GM12865 (cell line): ENCODE results near the gene MUTYH.
"Not testable (repeated sequence)": the region's sequence is repeated elsewhere in the genome, so short reads cannot be mapped to it uniquely, and the experiment has no call there.

ENCODE experiments used
- DNase-seq: peaks from one replicate; pipeline ENCODE4 v3.0.0; 2010; ENCODE audit warnings: low read depth
- H3K4me3 ChIP-seq: 2 replicates; pipeline ENCODE4 v1.5.1; 2011; ENCODE audit warnings: mild to moderate bottlenecking, low read depth, low read length, control low read depth
- TF ChIP-seq, protein P1 (sequence below): IDR thresholded peaks from 2 replicates; pipeline ENCODE4 v1.5.1; 2011; ENCODE audit warnings: low read length, control low read depth, low read depth, inconsistent platforms; ENCODE audit not compliant: insufficient read depth; ENCODE audit errors: missing control alignments

The MUTYH gene

GRCh38 chr1:45299981-45300668 lies 40.1 kb downstream of the MUTYH start:
- peak; percentile 85 for DNase-seq
- TF ChIP-seq, protein P1, sequence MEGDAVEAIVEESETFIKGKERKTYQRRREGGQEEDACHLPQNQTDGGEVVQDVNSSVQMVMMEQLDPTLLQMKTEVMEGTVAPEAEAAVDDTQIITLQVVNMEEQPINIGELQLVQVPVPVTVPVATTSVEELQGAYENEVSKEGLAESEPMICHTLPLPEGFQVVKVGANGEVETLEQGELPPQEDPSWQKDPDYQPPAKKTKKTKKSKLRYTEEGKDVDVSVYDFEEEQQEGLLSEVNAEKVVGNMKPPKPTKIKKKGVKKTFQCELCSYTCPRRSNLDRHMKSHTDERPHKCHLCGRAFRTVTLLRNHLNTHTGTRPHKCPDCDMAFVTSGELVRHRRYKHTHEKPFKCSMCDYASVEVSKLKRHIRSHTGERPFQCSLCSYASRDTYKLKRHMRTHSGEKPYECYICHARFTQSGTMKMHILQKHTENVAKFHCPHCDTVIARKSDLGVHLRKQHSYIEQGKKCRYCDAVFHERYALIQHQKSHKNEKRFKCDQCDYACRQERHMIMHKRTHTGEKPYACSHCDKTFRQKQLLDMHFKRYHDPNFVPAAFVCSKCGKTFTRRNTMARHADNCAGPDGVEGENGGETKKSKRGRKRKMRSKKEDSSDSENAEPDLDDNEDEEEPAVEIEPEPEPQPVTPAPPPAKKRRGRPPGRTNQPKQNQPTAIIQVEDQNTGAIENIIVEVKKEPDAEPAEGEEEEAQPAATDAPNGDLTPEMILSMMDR: peak; percentile 73
- H3K4me3 ChIP-seq: no peak overlapping the region

GRCh38 chr1:45299296-45299695 lies 40.9 kb downstream of the MUTYH start:
- TF ChIP-seq, protein P1: no peak
- no peak for DNase-seq
- no peak overlapping the region for H3K4me3 ChIP-seq

DNA sequence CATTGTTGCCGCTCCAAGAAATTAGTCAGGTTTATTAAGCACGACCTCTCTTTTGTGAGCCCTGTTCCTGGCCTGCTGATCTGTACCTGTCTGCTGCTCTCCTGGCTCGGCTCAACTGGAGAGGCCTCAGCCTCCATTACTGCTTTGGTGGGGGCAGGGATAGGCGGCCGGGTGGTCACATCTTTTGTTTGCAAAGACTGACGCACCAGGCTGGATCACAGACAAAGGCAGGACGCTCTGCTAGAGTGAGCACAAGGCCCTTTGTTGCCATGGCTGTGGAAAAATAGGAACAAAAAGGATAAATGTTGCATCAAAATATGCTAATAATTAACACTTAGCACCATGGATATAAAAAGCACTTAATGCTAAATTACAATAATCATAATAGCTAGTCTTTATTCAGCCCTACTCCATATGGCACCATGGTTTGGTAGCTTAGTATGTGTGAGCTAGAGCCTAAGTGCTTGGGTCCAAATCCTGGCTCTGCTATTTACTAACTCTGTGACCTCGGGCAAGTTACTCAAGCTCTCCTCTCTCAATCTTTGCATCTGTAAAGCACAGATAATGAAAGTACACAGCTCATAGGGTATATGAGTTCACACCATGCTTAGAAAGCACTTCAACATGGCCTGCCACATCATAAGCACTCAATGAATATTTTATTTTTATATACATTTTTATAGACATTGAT lies 42.4 kb downstream of the MUTYH start:
- no peak for DNase-seq

DNA sequence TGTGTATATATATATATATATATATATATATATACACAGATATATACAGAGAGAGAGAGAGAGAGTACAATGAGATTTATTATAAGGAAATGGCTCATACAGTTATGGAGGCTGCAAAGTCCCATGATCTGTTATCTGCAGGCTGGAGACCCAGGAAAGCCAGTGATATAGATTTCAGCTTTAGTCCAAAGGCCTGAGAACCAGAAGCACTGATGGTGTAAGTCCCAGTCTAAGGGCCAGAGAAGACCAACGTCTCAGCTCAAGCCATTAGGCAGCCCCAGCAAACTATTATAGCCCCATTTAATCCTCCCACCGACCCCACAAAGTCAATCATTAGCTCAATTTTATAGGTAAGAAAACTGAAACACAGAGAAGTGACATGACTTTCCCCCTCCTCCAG lies 48.5 kb downstream of the MUTYH start:
- no peak overlapping the region for H3K4me3 ChIP-seq
- DNase-seq: no peak
- TF ChIP-seq, protein P1: no peak

More for the DNA sequence above, 42.4 kb downstream of the MUTYH start:
- TF ChIP-seq, protein P1: no peak
- no peak overlapping the region for H3K4me3 ChIP-seq

- not testable (repeated sequence) for H3K4me3 ChIP-seq, DNase-seq
Observed at GRCh38 chr1:45291002-45291401, 49.2 kb downstream of the MUTYH start.

DNA sequence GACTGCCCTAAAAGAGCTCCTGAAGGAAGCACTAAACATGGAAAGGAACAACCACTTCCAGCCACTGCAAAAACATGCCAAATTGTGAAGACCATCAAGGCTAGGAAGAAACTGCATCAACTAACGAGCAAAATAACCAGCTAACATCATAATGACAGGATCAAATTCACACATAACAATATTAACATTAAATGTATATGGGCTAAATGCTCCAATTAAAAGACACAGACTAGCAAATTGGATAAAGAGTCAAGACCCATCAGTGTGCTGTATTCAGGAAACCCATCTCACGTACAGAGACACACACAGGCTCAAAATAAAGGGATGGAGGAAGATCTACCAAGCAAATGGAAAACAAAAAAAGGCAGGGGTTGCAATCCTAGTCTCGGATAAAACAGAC lies 53.7 kb downstream of the MUTYH start:
- H3K4me3 ChIP-seq, DNase-seq: not testable (repeated sequence)

GRCh38 chr1:45284858-45285257 lies 55.4 kb downstream of the MUTYH start:
- H3K4me3 ChIP-seq, DNase-seq: not testable (repeated sequence)

GRCh38 chr1:45282351-45282750 lies 57.9 kb downstream of the MUTYH start:
- DNase-seq: no peak
- H3K4me3 ChIP-seq: no peak overlapping the region
- TF ChIP-seq, protein P1: no peak
